HG02798 (cell line): Measurements from ENCODE around the gene TP73.

Source experiments
- ATAC-seq: cut with Tn5 transposase; IDR thresholded peaks from one replicate; pipeline ENCODE4 v1.9.1; 2021; ENCODE audit warnings: mild to moderate bottlenecking; ENCODE audit not compliant: unreplicated experiment, poor library complexity

TP73 gene

DNA sequence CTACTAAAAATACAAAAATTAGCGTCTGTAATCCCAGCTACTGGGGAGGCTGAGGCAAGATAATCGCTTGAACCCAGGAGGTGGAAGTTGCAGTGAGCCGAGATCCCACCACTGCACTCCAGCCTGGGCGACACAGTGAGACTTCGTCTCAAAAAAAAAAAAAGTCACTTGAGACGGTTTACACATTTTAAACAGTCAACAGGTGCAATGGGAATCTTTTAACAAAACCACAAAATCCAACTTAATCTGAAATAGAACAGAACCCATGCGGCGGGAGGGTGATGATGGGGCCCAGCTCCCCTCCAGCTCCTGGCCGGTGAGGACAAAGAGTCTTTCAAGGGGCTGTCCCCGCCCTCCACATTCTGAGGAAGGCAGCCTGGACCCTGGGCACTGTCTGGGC lies 48.3 kb downstream of the TP73 start:
- ATAC-seq: no peak

DNA sequence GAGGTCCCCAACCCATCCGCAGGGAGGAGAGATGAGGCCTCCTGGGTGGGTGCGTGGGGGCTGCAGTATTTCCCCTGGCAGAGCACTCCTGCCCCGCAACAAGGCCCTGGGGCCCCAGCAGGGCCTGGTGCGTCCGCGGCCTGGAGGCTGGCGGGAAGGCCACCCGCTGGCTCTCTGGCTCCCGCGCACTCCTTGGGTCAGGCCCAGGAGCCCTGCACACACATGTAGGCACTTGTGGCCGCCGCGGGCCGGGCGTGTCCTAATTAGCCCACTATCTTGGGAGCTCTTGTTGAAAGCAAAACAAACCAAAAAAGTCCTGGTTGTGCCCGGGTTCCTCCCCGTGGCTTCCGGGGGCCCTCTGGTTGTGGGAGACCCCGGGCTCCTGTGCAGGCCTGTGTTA lies 50.2 kb downstream of the TP73 start:
- no peak for ATAC-seq

DNA sequence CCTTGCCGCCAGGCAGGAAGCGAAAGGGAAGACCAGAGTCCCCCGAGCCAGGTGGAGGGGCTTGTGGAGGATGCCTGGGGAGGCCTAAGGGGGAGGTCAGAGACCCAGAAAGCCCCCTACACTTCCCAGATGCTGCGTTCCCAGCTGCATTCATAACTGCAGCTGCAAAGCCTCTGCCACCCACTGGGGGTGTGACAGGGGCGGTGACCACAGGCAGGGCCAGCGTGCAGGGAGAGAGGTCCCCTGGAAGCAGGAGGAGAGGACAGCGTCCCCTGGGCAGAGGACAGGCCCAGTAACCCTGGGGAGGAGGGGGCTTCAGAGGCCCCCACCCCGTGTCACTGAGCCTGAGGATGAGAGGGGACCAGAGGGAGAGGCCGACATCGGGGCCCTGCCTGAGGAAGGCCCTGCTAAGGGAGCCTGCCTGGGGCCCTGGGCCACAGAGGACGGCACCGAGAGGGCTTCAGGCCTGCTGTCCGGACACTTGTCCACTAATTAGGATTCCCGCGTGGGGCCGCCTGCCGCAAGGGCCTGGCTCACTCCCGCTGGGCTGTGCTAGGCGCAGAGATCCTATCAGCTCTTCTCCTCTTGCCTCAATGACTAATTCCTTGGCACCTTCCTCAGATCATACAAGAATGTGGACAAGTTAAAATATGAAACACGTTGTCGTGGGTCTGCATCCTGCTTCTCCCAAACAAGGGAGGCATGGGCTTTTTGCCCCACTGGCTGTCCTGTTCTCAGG lies 50.8 kb downstream of the TP73 start:
- no peak for ATAC-seq

DNA sequence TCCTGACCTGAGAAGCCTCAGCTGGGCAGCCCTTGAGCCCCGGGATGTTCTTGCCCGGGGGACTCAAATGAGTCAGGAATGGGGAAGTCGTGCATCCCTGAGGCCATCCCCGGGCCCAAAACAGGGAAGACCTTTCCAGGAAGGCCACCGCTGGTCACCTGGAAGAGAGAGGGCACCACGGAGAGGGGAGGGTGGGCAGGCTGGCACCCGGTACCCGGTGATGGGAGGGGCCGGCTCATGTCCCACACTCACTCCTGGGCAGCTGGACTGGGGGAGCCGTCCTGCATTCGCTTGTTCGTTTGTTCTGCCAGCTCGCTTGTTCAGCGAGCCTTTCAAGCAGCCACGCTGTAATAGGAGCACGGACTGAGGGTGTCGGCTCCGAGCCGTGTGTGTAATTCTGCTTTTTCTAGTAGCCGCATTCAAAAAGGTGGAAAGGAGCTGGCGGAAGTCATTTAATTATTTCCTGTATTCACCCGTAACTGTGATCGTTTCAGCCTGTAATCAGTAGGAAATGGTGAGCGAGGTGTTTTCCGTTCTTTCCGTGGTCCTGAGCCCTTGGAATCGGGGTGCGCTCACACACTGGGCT lies 51.6 kb downstream of the TP73 start:
- no peak for ATAC-seq

DNA sequence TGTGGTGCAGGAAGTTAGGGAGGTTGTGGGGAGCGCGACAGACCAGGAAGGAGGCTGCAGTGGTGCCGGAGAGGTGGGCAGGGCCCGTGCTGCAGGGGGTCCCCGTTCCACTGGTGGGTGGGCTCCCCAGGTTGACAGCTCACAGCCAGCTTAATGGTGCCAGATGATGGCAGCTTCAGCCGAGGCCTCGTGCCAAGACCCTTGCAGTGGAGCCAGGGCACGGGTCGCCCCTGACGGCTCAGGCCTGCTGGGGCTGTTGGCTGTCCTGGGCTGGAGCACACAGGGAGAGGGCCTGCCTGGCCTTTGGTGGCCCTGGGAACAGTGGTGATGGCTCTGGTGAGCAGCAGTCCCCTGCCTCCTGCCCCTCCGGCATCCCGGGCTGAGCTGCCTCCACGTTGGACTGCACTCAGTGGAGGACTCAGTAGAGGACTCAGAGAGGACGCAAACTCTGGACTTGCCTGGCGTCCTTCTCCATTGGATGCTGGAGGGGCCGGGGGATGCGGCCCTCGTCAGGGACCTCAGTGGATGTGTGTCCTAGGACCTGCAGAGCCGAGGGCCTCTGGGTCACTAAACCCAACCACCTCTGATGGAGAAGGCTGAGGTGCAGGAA lies 53.1 kb downstream of the TP73 start:
- ATAC-seq: no peak

DNA sequence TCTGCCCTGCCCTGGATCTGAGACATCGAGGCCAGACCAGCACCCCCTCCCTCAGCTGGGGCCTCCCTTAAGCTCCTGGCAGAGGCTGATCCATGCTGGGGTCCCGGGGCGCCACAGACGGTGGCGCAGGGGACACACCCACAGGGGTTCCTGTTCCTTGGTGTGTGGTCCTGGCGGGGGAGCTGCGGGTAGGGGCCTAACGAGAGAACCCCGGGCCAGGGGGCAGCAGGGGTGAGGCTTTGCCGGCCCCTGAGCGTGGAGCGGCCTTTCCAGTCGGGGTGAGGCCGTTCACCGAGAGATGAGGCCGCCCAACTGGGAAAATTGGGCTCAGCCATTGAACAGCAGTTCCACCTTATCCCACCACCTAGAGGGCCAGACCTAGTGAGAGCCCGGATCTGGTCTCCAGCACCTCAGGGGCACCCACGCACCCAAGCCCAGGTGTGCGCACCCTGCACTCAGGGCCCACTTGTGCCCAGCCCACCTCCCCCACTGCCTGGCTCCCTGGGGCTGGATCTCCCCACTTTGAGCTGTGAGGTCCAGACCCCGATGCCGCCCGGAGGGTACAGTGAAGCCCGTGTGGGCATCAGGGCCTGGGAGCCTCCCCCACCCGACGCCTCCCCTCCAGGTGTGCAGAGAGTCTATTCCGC lies 54.5 kb downstream of the TP73 start:
- ATAC-seq: no peak

DNA sequence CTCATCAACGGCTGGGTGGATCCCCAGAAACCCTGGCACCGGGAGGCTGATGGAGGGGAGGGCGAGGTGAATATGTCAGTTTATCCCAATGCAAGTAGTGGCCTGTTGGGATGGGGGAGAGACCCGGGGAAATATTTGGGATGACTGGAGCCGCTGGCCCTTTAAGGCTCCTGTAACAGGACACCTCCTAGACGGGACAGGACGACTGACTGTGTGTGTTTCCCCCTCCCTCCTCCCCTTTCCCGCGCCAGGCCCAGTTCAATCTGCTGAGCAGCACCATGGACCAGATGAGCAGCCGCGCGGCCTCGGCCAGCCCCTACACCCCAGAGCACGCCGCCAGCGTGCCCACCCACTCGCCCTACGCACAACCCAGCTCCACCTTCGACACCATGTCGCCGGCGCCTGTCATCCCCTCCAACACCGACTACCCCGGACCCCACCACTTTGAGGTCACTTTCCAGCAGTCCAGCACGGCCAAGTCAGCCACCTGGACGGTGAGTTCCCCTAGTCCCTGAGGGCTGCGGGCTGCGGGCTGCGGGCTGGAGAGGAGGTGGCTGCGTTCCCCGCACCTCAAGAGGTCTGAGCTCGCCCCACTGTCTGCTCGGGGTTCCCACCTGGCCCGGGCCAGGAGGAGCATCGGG lies 55.1 kb downstream of the TP73 start:
- ATAC-seq: no peak

DNA sequence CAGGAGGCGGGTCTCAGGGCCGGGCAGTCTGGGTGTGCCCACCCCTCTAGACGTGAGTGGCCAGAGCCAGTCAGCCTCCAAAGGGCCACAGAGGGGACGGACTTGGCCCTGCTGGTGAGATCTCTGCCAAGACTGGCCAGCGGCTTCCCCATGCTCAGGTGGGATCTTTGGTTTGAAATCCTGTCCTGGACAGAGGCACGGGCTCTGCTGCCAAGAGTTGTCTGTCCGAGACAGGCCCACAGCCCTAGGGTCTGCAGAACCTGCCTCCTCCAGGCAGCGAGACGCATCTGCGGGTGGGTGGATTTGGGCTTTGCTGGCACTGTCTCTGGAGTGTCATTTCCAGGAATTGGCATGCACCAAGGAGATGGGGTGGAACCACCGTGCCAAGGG lies 55.6 kb downstream of the TP73 start:
- no peak for ATAC-seq

DNA sequence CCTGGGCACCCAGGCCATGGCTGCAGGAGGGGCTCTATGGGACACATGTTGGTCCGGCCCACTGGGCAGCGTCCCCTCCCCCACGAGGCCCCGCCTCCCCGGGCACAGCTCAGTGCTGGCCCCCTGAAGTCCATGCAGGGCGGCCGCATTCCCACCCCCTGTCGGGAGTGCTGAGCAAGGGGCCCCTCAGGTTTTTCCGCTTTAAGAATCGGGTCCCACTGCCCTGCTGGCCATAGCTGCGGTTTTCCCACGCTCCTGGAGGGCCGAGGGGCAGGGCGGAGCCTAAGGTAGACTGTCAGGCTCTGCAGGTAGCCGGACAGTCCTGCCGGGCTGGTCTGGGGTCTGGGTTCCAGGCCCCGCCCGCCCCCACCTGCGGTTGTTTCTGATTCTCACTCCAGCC lies 56.5 kb downstream of the TP73 start:
- no peak for ATAC-seq

DNA sequence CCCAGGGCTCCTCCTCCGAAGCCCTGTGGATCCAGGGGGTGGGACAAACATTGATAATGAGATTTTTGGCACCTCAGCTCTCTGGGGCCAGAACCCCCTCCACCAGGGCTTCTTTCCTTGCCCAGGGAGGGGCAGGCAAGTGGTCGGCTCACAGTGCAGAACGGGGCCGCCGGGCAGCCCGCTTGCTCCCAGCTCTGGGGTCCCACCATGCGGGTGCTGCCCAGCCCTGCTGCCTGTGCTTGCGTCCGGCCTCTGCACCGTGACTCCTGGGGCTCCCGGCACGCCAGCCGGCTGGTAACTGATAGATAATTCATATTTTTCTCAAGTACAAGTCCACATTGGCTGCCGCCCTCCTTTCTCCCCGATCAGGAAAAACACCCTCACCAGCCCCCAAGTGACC lies 57.9 kb downstream of the TP73 start:
- ATAC-seq: no peak

DNA sequence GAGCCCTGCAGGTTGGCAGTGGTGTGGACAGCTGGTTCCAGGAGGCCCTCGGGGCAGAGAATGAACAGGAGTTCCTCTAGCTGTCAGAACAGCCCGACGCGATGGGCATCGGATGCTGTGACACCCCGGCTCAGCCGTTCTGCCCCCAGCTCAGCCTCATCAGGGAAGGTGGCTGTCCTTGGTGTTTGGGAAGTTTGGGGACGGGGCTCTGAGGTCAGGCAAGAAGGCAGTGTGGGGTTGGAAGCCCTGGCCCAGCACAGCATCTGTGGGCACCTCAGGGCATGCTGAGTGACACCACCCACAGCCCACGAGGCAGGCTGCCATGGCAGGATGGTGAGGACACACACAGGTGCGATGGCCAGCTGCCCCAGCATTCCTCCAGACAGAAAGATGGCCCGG lies 59.1 kb downstream of the TP73 start:
- ATAC-seq: no peak

DNA sequence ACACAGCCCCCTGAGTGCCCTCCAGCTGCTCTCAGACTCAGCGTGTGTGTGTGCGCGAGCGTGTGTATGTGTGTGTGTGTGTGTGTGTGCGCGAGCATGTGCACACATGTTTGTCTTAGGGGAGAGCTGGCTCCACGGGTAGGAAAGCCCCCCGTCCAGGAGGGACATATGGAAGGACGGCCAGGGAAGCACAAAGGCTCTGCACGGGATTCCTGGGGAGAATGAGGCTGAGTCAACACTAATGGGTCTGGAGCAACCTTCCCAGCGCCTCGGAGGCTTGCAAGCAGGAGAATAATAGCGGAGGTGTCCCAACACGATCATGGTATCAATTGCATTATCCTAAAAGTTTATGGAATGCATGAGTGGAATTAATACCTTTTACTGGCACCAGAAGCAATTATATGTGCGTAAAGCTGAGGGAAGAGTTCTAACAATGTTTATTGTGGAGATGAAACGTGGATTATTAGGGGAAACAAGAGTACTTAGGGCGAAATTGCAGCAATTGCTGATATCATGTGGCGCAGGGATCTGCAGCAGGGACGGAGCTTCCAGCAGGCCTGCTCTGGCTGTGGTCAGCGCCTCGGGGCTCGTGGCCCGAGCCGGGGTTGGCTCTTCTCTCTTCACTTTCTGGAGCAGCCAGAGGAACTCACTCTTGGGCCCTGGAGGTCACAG lies 59.6 kb downstream of the TP73 start:
- ATAC-seq: no peak

DNA sequence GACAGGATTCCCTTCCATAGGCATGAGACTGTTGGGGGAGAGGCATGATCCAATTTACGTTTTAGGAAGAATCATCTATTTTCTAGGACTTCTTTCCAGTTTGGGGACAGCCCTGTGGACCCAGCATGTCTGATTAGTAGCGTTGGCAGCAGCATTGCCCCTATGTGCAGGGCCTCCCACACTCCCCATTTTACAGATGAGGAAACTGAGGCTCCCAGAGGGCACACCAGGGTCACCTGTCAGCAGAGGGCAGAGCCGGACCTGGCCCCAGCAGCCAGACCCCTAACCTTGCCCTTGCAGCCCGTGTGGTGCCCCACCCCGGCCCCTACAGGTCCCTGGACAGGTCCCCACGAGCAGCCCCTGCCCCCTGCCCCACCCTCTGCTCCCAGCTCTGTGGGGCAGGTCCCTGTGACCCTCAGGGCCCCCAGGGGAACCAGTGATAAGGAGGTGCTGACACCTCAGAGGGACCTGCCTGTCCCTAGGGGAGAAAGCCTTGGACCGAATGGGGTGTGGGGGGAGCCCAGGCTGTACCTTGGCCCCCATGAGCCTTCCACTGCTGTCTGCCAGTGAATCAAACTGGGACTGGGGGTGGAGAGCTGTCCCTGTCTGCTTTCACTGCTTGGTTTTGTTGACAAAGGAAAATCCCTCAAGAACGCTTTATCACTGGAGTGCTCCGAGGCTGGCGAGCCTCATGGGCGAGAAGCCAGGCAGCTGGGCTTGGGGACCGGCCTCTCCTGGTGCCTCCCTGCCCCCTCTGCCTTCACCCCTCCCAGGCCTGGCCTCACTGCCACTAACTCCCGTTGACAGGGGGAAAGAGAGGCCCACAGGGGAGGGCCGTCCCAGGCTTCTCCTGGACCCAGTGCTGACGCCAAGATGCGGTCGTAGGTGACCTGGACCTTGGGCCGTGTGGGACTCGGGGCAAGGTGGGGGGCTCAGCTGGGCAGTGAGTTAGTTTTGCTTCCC lies 60.5 kb downstream of the TP73 start:
- ATAC-seq: no peak

DNA sequence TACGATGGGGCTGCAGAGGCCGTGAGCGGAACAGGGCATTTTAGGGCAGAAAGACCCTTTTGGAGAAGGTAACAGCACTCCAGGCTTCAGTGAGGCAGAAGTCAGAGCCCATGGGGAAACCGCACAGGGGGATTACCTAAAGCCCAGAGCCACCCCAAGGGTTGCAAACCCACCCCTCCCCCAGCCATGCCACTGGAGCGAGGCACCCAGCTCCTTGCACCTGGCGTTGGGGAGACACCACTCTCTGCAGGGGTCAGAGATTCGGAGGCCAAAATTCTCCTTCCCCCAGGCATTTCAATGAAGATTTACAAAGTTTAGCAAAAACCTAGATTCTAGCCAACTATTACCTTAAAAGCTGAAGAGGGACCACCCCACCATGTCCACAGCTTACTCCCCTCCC lies 61.5 kb downstream of the TP73 start:
- ATAC-seq: no peak

DNA sequence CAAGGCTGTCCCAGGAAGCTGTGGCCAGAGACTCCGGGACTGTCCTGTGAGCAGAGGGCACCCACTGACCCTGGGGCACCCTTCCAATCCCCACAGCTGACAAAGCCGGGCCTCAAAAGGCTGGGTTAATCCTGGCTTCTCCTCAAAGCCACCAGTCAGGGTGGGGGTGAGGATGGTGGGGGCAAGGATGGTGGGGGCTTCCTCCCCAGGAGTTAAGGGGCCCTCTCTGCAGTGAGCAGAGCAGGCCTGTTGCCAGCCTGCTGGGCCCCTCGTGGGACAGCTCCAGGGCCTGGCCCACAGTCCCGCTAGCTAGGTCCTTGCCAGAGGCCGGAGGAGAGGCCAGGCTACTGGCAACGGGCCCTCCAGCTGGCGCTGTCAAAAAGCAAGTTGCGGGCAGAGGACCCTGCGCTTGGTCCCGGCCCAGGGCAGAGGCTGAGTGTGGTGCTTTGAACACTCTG lies 62.0 kb downstream of the TP73 start:
- ATAC-seq: no peak

DNA sequence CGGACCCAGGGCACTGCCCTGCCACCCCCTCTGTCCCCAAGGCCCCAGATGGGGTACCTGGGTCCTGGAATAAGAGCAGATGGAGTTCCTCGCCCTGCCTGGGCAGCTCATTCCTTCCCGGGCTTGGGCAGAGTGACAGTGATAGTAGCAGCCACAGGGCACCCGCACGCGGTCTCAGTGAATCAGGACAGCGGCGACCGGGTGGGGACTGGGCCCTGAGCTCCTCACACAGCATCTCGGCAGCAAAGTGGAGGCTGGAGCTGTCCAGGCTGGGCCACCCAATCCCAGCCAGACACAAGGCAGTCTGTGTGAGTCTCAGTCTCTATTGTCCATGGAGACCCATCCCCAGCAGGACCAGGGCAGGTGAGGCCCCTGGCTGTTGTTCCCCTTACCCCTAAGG lies 62.5 kb downstream of the TP73 start:
- ATAC-seq: no peak

DNA sequence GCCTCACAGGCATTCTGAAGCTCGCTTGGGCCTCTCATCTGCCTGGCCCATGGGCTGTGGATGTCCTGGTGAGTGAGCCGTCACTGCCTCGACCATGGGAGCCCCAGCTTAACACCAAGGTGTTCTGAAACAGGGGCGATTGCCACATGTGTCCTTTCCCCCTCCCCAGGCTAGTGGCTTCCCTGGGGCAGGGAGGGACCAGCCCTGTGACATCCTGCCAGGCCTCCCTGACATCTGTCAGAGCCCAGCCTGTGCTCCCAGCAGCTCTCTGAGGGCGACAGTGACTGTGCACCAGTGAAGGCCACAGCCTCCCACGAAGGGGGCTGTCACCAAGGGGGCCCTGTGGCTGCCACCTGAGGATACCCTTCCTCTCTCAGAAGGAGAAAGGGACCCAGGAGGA lies 64.0 kb downstream of the TP73 start:
- no peak for ATAC-seq

DNA sequence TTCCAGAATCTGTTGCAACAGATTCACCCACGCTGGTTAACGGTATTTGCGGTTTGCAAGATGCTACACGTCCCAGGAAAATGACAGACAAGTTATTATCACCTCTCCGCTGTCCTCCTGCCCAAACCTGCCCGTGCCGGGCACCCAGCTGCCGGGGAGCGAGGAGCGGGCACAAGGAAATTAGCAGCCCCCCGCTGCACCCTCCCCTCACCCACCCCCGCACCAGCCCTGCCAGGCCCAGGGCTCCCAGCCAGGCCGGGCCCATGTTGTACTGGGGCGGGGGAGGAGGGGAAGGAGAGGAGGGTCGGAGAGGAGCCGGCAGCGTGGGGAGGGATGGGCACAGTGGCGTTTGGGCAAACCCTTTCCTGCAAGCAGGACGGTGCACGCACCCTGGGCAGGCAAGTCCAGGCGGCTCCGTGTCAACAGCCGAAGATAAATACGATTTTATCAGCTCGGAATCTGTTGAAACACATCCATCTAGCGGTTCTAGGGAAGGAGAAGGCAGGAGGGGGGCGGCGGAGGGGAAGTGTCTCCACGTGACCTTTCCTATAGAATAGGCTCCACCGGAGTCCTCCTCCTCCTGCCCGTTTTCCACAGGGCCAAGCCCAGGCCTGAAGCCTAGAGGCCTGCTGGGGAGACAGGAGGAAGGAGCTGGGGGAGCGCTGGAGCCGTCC lies 64.9 kb downstream of the TP73 start:
- ATAC-seq: no peak
